T47D (cell line): ENCODE measurements around the gene FGGY.
A peak's percentile ranks its signal among the peaks of the same experiment; 100 is the strongest.

Experiments
- DNase-seq, 2 experiments: peaks; one replicate each; pipeline versions ENCODE4 v3.0.0 to v3.0.0-alpha.2; 2011 to 2012; ENCODE audit warnings: low read depth in 1 of 2, low spot score in 1 of 2
- JUND ChIP-seq: IDR thresholded peaks from 2 replicates; pipeline ENCODE4 v1.6.1; 2012; ENCODE audit warnings: low read depth
- in situ Hi-C: cut with HindIII; loops from 2 replicates; pipeline ENCODE4 v1.10.0; 2016; ENCODE audit warnings: low sequenced_read_pairs, low pct_unique_long_range_greater_than_20kb

The FGGY gene

GRCh38 chr1:59667020-59667419 is 370.1 kb downstream of the FGGY start:
- in situ Hi-C loops: no loop called here
- no peak for TF ChIP-seq JUND
- peak in 1 of 2 experiments; percentile 25 for DNase-seq

DNA sequence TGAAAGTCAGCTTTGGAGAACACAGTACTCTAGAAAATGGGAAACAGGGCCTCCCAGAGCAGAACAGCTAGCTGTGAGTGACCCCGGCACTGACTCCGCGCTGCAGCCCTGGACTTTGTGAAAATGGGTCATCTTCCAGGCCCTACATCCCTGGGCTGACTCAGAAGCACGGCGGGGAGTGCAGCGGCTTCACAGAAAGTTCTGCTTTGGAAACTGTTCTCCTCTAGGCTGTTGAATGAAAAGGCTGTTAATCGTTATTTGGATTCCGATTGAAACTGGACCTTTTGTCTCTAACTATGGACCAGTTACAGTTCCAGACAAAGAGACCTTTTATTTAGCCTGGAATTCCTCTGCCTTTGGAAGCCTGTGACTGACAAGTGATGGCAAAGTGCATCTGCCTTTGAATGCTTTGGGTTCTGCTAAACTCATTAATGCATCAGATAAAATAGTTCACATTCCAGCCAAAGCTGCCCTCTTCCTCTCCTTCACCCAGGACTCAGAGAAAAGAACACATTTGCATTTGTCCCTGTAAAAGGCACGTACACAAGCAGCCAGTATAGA is 372.9 kb downstream of the FGGY start:
- TF ChIP-seq JUND: no peak
- in situ Hi-C loops: no loop called here
- DNase-seq: peak in 1 of 2 experiments; percentile 12

DNA sequence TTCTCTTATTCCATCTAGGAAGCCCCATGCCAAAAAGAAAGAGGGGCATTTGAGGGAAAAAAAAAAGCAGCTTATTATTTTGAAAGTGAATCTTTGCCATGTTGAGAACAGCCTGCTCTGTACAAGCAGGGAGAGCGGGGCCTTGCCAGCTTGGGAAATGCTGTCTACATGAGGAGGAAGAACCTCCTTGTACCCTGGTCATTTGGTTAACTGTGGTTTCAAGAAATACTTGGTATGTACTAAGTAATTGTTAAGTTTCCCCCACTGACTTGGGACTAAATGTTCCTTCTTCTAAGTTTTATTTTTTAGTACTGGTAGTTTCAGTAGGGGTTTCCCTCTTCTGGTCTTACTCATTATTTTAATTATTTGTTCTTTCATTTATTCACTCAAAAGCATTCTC is 373.8 kb downstream of the FGGY start:
- in situ Hi-C loops: no loop called here
- no peak for DNase-seq
- TF ChIP-seq JUND: no peak

GRCh38 chr1:59671066-59671952 is 374.4 kb downstream of the FGGY start:
- TF ChIP-seq JUND: no peak
- in situ Hi-C loops: no loop called here
- no peak for DNase-seq

DNA sequence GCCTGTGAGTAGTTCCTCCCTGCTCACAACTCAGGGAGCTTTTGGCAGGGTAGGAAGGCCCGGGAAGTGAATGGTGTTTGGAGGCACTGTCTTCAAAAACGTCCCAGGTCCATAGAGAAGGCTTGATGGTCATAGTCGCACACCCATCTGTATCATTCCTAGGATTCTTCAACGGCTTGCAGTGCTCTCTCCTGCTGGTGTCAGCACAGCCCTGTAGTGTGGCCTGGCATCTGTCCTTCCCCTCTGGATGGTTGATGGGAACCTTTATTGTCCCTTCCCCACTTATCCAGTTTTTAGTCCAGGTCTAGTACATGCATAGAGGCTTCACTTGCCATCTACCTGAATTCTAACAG is 375.0 kb downstream of the FGGY start:
- TF ChIP-seq JUND: no peak
- DNase-seq: no peak
- in situ Hi-C loops: no loop called here

DNA sequence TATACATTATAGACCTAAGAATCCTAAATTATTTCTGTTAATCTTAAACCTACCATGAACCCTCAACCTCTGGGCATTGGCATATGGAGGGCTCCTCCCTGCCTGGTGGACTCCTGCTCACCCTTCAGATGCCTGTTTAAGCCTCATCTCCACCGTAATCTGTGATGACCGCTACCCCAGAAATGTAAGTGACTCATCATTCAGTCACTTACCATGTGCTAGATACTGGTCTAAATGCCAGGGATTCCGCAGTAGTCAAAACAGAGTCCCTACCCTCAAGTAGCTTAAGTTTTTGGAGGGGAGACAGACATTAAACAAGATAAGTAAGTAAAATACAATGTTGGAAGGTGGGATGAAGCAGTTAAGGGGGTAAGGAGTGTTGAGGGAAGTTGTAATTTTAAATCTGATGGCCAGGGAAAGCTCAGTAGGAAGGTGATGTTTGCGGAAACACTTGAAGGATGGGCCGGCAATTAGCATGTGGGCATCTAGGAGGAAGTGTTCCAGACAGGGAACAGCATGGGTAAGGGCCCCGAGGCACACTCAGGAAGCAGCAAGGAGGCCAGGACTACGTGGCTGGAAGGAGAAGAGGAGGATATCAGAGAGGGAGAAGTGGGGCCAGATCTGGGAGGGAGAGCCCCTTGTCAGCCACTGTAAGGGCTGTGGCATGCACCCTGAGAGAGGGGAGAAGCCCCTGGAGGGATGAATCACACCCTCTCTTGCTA is 376.1 kb downstream of the FGGY start:
- in situ Hi-C loops: no loop called here
- no peak for DNase-seq
- no peak for TF ChIP-seq JUND

DNA sequence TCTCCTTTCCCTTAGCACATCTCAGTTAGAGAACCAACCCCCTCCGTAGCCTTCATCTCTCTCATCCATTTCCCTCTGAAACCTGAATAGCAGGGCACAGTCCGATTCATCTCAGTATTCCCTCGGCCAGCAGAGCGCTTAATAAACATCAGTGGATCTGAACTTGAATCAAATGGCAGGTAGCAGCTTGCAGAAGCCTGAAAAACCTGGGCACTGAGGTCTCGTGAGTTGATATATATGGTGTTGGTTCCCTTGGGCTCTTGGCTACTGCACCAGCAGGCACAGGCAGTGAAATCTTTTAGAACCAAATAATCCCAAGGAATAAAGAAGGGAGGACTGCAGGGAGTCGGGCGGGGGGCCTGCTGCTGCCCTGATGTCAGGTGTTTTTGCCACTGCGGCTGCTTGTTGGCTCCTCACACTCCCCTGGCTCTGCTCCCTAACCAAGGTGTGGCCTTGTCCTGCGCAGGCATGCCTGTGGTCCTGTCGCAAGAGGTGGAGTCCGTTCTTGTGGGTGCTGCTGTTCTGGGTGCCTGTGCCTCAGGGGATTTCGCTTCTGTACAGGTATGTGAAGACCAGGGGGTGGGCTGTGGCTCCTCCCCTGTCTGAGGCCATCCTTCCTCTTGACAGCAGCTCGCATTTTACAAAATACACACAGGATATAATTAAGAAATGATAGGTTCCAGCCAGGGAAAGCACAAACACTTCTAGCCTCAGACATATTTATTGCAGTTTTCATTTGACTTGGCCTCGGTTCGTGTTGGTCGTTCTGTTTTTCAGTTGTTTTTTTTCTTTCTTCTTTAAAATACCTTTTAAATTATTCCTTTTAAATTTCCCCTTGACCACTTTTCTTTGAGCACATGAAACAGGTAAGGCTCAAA is 376.9 kb downstream of the FGGY start:
- peak; percentile 6 to 75 for DNase-seq
- no peak for TF ChIP-seq JUND
- in situ Hi-C loops: no loop called here

DNA sequence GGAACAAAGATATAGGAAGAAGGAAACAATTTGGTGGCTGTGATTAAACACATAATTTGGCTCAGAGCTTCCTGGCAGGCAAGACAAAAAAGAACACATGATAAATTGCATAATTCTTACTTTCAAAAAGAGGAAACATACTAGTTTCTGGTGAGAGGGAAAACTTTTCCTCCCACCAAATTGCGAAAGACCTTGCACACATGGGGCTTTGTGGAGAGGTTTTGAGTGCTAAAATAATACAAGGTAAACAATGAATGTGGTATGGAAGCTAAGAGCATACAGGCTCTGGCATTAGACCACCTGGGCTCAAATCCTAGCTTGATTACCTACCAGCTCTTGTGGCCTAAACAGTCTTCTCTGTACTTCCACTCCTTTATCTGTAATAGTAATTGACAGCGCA is 377.7 kb downstream of the FGGY start:
- in situ Hi-C loops: no loop called here
- TF ChIP-seq JUND: no peak
- peak in 1 of 2 experiments; percentile 28 for DNase-seq

- in situ Hi-C loops: no loop called here
- TF ChIP-seq JUND: no peak
- DNase-seq: no peak
Measured at GRCh38 chr1:59675936-59676335, 379.0 kb downstream of the FGGY start.

- in situ Hi-C loops: no loop called here
- TF ChIP-seq JUND: no peak
- no peak for DNase-seq
Measured at GRCh38 chr1:59678040-59678439, 381.1 kb downstream of the FGGY start.

DNA sequence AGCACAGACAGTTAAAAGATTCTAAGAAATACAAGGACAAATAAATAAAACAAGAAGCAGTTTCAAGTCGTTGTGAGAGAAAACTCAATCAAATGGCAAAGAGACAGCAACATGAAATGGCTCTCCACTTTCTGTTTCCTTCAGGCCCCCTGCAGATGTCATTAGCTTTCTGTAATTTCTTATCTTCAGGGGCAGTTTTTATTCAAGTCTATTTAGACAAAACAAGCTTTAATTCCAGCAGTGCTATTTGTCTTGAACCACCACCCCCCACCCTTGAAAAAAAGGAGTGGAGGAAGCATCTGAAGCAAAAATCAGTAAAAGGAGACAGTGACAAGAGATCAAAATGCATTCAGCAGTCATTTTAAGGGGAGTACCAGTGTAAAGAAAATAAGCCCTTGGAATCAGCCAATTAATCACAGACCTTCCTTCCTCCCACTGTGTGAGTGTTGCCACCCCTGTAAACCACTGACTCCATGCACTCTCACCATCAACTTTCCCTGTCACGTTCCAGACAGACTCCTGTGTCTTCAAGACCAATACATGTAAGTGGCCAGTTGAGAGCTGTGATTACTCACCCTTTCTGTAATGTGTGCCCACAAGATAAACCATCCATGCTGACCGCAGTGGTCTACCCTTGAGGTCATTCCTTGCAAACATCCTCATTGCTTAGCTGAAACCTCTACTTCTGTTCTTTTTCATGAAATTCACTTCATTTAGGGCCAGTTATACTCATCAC is 381.8 kb downstream of the FGGY start:
- DNase-seq: no peak
- in situ Hi-C loops: no loop called here
- TF ChIP-seq JUND: no peak

DNA sequence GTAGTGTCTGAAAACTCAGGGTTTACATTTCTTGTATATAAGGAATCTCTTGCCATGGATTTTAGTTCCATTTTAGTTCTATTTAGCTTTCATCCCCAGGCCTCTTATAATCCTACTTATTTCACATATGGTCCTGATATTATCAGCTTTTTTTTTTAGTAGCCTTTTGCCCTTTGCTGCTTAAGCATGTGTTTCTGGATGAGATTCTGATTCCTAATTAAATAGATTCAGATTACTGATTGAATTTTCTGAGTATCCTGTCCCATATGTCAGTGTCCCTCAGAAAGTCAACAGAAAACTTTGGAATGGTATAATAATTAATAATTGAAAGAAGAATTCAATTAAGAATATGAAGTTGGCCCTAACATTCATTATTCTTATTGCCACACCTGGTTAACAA is 383.1 kb downstream of the FGGY start:
- in situ Hi-C loops: no loop called here
- TF ChIP-seq JUND: no peak
- no peak for DNase-seq
